Peyer's patch (tissue), 4 donors: ENCODE results near the gene MEF2A. TPM values are rescaled to one million over a fixed set of nuclear protein-coding genes. Genes with fewer than 3 reads are reported as not detected.

Experiments used
- DNase-seq, 3 donors: peaks; one replicate each; pipeline ENCODE4 v3.0.0-alpha.2; 2017 to 2019
- H3K27ac ChIP-seq, 4 donors: fragments of 200-600 bp; sonication (generic); one replicate each; pipeline ENCODE4 v1.5.1; 2016 to 2019
- H3K27me3 ChIP-seq, 2 donors: fragments of 200-600 bp; sonication (generic); one replicate each; pipeline ENCODE4 v1.5.1; 2019
- H3K36me3 ChIP-seq, 3 donors: fragments of 200-600 bp; sonication (generic); one replicate each; pipeline ENCODE4 v1.5.1; 2016 to 2019
- H3K4me1 ChIP-seq, 4 donors: fragments of 200-600 bp; sonication (generic); one replicate each; pipeline ENCODE4 v1.5.1; 2016 to 2019
- H3K4me3 ChIP-seq, 4 donors: fragments of 200-600 bp; sonication (generic); 1 replicate in 3 of 4; 2 replicates in 1 of 4; pipeline ENCODE4 v1.5.1; 2016 to 2019; ENCODE audit warnings: mild to moderate bottlenecking in 1 of 4
- H3K9me3 ChIP-seq, 4 donors: fragments of 200-600 bp; sonication (generic); one replicate each; pipeline ENCODE4 v1.5.1; 2016 to 2019; ENCODE audit warnings: mild to moderate bottlenecking in 1 of 4
- POLR2A ChIP-seq, 2 donors: fragments of 450-650 bp; IDR thresholded peaks; one replicate each; pipeline ENCODE4 v1.5.1; 2017; ENCODE audit warnings: antibody characterized with exemption in 2 of 2, mild to moderate bottlenecking in 2 of 2, moderate library complexity in 2 of 2
- total RNA-seq, 4 donors: library from RNA; depleted of rRNA; stranded (reverse); fragments of >200 nt; gene quantifications; one replicate each; pipeline ENCODE4 v1.1.0, GENCODE V29; 2016
- TF ChIP-seq, protein P1 (sequence below), 6 experiments: fragments of 450-650 bp in 4 of 6; fragments of 200-600 bp in 2 of 6; sonication (generic) in 1 of 6; IDR thresholded peaks; one replicate each; pipeline ENCODE4 v1.5.1; 2017 to 2019; ENCODE audit warnings: antibody characterized with exemption in 6 of 6, mild to moderate bottlenecking in 3 of 6, moderate library complexity in 1 of 6

MEF2A gene
- total RNA-seq, 4 donors from 2014 or later: 34.1 to 94.1 (median 41.4) TPM

DNA sequence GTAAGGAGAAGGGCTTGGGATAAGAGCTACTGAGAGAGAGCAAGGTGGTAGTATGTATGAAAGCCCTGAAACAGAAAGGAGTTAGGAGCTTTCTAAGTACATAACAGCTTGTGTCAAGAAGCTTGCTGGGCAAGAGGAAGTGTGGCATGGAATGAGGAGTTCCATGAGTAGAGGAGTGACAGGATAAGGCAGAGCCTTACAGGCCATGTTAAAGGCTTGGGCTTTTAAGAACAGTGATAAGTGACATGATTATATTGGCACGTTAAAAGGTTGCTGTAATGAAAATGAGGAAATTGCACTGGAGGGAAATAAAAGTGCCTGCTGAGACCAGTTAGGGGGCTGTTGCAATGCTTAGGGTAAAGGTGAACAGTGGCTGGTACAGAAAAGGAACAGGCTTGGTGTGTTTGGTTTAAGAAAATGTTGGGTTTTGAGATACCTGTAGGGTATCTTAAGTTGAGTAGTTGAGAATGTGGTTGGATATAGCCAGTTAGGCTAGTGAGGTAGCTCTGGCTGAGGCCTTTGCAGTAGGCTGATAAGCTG lies 49.0 kb downstream of the MEF2A start:
- TF ChIP-seq POLR2A (IDR thresholded peaks at IDR 0.05): no peak
- H3K27me3 ChIP-seq: no peaks in the 10 kb centered on the region
- no peaks in the 10 kb centered on the region for H3K36me3 ChIP-seq
- H3K4me1 ChIP-seq: peaks cover 0 to 30% (median 0%) of the 10 kb centered on the region in 4 donors
- H3K27ac ChIP-seq: peak overlapping the region in 3 of 4 donors; percentile 18 to 59 (median 32)
- no peak for DNase-seq
- H3K4me3 ChIP-seq: no peak overlapping the region
- H3K9me3 ChIP-seq: no peaks in the 10 kb centered on the region

DNA sequence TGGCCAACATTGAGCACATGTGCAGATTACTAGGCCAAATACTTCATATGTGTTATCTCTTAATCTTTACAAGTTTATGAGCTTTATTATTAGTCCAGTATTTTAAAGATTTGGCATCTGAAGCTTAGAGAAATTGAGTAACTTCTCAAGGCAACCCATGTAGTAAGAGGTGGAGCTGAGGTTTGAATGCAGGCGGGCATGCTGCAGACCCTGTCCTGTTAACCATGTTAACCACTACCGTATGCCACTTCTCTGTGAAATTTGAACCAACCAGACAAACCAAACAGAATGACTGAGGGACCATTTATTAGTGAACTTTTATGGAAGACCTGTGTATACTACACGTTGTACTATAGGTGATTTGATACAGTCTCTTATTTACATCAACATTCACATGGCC lies 49.7 kb downstream of the MEF2A start:
- H3K36me3 ChIP-seq: no peaks in the 10 kb centered on the region
- TF ChIP-seq POLR2A (IDR thresholded peaks at IDR 0.05): no peak
- TF ChIP-seq, protein P1, sequence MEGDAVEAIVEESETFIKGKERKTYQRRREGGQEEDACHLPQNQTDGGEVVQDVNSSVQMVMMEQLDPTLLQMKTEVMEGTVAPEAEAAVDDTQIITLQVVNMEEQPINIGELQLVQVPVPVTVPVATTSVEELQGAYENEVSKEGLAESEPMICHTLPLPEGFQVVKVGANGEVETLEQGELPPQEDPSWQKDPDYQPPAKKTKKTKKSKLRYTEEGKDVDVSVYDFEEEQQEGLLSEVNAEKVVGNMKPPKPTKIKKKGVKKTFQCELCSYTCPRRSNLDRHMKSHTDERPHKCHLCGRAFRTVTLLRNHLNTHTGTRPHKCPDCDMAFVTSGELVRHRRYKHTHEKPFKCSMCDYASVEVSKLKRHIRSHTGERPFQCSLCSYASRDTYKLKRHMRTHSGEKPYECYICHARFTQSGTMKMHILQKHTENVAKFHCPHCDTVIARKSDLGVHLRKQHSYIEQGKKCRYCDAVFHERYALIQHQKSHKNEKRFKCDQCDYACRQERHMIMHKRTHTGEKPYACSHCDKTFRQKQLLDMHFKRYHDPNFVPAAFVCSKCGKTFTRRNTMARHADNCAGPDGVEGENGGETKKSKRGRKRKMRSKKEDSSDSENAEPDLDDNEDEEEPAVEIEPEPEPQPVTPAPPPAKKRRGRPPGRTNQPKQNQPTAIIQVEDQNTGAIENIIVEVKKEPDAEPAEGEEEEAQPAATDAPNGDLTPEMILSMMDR (IDR thresholded peaks at IDR 0.05): no peak
- no peak overlapping the region for H3K27ac ChIP-seq
- DNase-seq: no peak
- no peak overlapping the region for H3K4me3 ChIP-seq
- peaks cover 0 to 30% (median 0%) of the 10 kb centered on the region in 4 donors for H3K4me1 ChIP-seq
- H3K27me3 ChIP-seq: no peaks in the 10 kb centered on the region
- no peaks in the 10 kb centered on the region for H3K9me3 ChIP-seq

DNA sequence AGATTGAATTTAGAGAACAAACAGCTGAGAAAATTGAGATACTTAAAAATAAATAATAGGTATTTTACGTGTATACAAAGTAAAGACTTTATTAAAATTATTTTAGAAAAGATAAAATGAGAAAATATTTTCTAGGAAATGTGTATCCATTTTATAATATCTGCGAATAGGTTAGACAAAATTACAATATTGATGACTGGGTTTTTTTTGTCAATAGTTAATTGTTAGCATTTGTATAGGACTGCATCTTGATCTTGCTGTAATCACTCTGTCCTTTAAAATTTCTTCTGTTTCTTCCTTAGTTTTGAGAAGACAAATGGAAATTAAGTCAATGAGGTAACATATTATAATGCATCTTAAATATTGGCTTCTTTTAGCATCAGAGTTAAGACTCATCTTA lies 50.3 kb downstream of the MEF2A start:
- Histone ChIP-seq H3K4me1 (peaks cover 0 to 30% (median 0%) of the 10 kb centered on the region in 4 donors), H3K27me3 (no peaks in the 10 kb centered on the region), H3K27ac (no peak overlapping the region), H3K9me3 (no peaks in the 10 kb centered on the region), H3K36me3 (peaks cover 0 to 4% (median 0%) of the 10 kb centered on the region in 3 donors), H3K4me3 (no peak overlapping the region)
- no peak for TF ChIP-seq POLR2A (IDR thresholded peaks at IDR 0.05)
- TF ChIP-seq, protein P1 (IDR thresholded peaks at IDR 0.05): no peak
- no peak for DNase-seq

DNA sequence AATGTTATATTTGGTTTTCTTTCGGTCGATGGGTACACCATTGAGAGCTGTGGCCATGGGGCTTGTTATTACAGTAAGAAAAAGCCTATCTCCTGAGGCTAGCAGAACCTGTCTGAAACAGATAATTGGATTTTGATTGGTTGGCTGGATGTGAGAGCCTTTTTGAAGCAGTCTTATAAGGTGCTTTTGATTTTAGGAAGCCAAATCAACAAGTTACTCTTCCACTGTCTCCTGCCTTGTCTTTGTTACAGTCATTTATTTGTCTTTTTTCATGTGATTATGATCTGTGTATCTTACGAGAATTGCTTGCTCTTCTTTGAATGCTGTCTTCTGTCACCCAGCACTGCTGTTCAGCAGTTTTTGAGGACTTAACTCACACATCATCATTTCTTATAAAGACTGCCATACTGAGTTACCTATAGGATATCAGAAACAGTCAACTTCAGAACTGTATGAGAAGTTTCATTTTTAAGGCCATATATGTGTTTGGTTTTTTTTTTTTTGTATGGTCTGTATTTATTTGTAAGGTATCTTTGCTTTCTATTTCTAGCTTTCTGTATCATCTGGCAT lies 51.1 kb downstream of the MEF2A start:
- Histone ChIP-seq H3K27me3 (no peaks in the 10 kb centered on the region), H3K4me1 (peaks cover 0 to 30% (median 0%) of the 10 kb centered on the region in 4 donors), H3K9me3 (no peaks in the 10 kb centered on the region), H3K27ac (no peak overlapping the region), H3K4me3 (no peak overlapping the region), H3K36me3 (peaks cover 0 to 4% (median 0%) of the 10 kb centered on the region in 3 donors)
- DNase-seq: no peak
- TF ChIP-seq, protein P1 (IDR thresholded peaks at IDR 0.05): no peak
- no peak for TF ChIP-seq POLR2A (IDR thresholded peaks at IDR 0.05)

DNA sequence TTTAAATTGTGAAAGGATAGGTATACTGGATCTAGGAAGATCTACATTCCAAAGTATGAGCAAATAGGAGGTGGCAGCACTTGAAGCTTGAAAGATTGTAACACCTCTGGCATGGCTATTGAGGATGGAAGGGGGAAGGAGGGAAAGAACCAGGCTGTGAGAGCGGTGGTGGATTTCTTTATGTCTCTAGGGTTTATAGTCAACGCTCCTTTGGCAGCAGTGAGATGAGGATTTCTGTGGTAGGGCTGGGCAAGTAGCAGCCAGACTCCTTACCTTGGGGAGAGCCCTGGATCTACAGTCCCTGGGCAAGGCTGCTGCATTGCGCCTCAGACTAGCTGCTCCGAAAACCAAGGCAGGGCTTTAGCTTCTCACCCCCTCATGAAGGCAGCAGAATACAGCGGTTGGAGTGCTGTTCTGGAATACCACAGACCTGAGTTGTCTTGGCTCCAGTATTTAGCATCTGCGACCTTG lies 53.2 kb downstream of the MEF2A start:
- Histone ChIP-seq H3K4me3 (no peak overlapping the region), H3K27ac (no peak overlapping the region)

DNA sequence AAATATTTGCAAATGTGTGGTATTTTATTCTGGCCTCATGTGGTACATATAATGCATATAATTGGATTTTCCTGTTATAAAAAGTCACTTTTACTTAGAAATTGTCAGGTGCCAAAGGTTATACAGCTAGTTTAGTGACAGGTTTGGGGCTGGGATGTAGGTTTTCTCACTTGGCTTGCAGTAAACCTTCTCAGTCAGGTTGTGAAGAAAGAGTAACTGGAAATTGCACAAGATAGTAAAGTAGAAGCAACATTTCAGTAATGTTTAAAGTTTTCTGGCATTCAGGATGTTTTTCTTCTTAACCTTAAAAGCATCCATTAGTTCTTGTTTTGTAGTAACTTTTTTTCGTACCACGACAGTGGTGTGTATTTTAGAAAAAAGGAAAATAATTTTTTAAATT lies 53.9 kb downstream of the MEF2A start:
- H3K4me1 ChIP-seq: peaks cover 0 to 18% (median 0%) of the 10 kb centered on the region in 4 donors
- peaks cover 0 to 4% (median 0%) of the 10 kb centered on the region in 3 donors for H3K36me3 ChIP-seq
- H3K27ac ChIP-seq: no peak overlapping the region
- DNase-seq: no peak
- TF ChIP-seq, protein P1 (IDR thresholded peaks at IDR 0.05): no peak
- TF ChIP-seq POLR2A (IDR thresholded peaks at IDR 0.05): no peak
- H3K4me3 ChIP-seq: no peak overlapping the region
- H3K9me3 ChIP-seq: no peaks in the 10 kb centered on the region
- H3K27me3 ChIP-seq: no peaks in the 10 kb centered on the region

More for the DNA sequence above, 53.2 kb downstream of the MEF2A start:
- Histone ChIP-seq H3K9me3 (no peaks in the 10 kb centered on the region), H3K27me3 (no peaks in the 10 kb centered on the region), H3K4me1 (peaks cover 0 to 21% (median 0%) of the 10 kb centered on the region in 4 donors), H3K36me3 (peaks cover 0 to 4% (median 0%) of the 10 kb centered on the region in 3 donors)
- DNase-seq: no peak
- TF ChIP-seq POLR2A (IDR thresholded peaks at IDR 0.05): no peak
- TF ChIP-seq, protein P1 (IDR thresholded peaks at IDR 0.05): no peak
